HepG2 (cell line): ENCODE results near the gene MMP28. TPM values are rescaled to one million over a fixed set of nuclear protein-coding genes. Genes with fewer than 3 reads are reported as not detected.

ENCODE experiments used
- EED ChIP-seq: sonication (generic); formaldehyde crosslinking; IDR thresholded peaks from 2 replicates; pipeline ENCODE4 v1.5.0; 2020; ENCODE audit warnings: mild to moderate bottlenecking, missing genetic modification reagents
- EP300 ChIP-seq, 3 experiments: sonication (generic) in 1 of 3; formaldehyde crosslinking in 1 of 3; IDR thresholded peaks; 2 replicates each; pipeline versions ENCODE4 v1.5.1 to v1.6.1; 2011 to 2020; ENCODE audit warnings: low read depth in 2 of 3, low read length in 2 of 3, borderline replicate concordance in 1 of 3, improper control_type of control experiment in 1 of 3, mild to moderate bottlenecking in 1 of 3, missing genetic modification reagents in 1 of 3, moderate library complexity in 1 of 3
- HMG20B ChIP-seq: conservative IDR thresholded peaks from 2 replicates; pipeline ENCODE4 v1.6.1; 2016; ENCODE audit warnings: missing genetic modification reagents, missing compliant biosample characterization
- MED8 ChIP-seq: sonication (generic); formaldehyde crosslinking; IDR thresholded peaks from 2 replicates; pipeline ENCODE4 v1.8.1; 2023; ENCODE audit warnings: mild to moderate bottlenecking, missing genetic modification reagents; ENCODE audit not compliant: insufficient replicate concordance
- NBN ChIP-seq: fragments of 450-650 bp; conservative IDR thresholded peaks from 2 replicates; pipeline ENCODE4 v1.6.1; 2017
- NFKB2 ChIP-seq: sonication (generic); formaldehyde crosslinking; IDR thresholded peaks from 2 replicates; pipeline ENCODE4 v1.4.0; 2020; ENCODE audit warnings: missing genetic modification reagents, borderline replicate concordance
- PREB ChIP-seq: sonication (generic); formaldehyde crosslinking; IDR thresholded peaks from 2 replicates; pipeline ENCODE4 v1.4.0; 2020; ENCODE audit warnings: missing genetic modification reagents
- RAD21 ChIP-seq: fragments of 450-650 bp; formaldehyde crosslinking; IDR thresholded peaks from 2 replicates; pipeline ENCODE4 v1.5.0; 2020; ENCODE audit warnings: mild to moderate bottlenecking
- SOX6 ChIP-seq, 2 experiments: fragments of 450-650 bp in 1 of 2; sonication (generic) in 1 of 2; formaldehyde crosslinking in 1 of 2; IDR thresholded peaks; 2 replicates each; pipeline versions ENCODE4 v1.4.0 to v1.6.1; 2017 to 2020; ENCODE audit warnings: antibody characterized with exemption in 1 of 2, mild to moderate bottlenecking in 1 of 2, missing genetic modification reagents in 1 of 2
- SRSF4 ChIP-seq: fragments of 200-400 bp; formaldehyde crosslinking; IDR thresholded peaks from one replicate; pipeline ENCODE4 v1.6.1; 2018; ENCODE audit warnings: mild to moderate bottlenecking, low read depth, low read length, moderate library complexity; ENCODE audit not compliant: poor library complexity, severe bottlenecking
- THAP11 ChIP-seq: IDR thresholded peaks from 2 replicates; pipeline ENCODE4 v1.6.1; 2016; ENCODE audit warnings: missing biosample characterization, missing genetic modification reagents
- U2AF1 ChIP-seq: fragments of 200-400 bp; formaldehyde crosslinking; optimal IDR thresholded peaks from 2 replicates; pipeline ENCODE3; 2017; ENCODE audit warnings: mild to moderate bottlenecking, low read depth, low read length
- ZBTB39 ChIP-seq: sonication (generic); formaldehyde crosslinking; IDR thresholded peaks from 2 replicates; pipeline ENCODE4 v1.5.0; 2020; ENCODE audit warnings: missing genetic modification reagents
- ZNF205 ChIP-seq: IDR thresholded peaks from 2 replicates; pipeline ENCODE4 v1.6.1; 2018; ENCODE audit warnings: missing biosample characterization, missing genetic modification reagents
- ZNF333 ChIP-seq: sonication (generic); formaldehyde crosslinking; IDR thresholded peaks from 2 replicates; pipeline ENCODE4 v1.4.0; 2020; ENCODE audit warnings: mild to moderate bottlenecking, missing genetic modification reagents, borderline replicate concordance
- ZNF362 ChIP-seq: sonication (generic); formaldehyde crosslinking; IDR thresholded peaks from 2 replicates; pipeline ENCODE4 v1.4.0; 2020; ENCODE audit warnings: missing genetic modification reagents, mild to moderate bottlenecking, borderline replicate concordance
- ZNF646 ChIP-seq: sonication (generic); formaldehyde crosslinking; IDR thresholded peaks from 2 replicates; pipeline ENCODE4 v1.9.0; 2021; ENCODE audit warnings: mild to moderate bottlenecking, missing genetic modification reagents
- ZNF660 ChIP-seq: sonication (generic); formaldehyde crosslinking; IDR thresholded peaks from 2 replicates; pipeline ENCODE4 v1.5.1; 2020; ENCODE audit warnings: mild to moderate bottlenecking, low read depth, missing genetic modification reagents, borderline replicate concordance
- polyA plus RNA-seq, 8 experiments: library from polyadenylated mRNA; depleted of rRNA in 3 of 8; stranded (reverse) in 7 of 8; unstranded in 1 of 8; fragments of >200 nt; fragmentation: Illumina TruSeq in 4 of 8; extraction: Trizol in 4 of 8; gene quantifications; 2 replicates each; pipeline versions ENCODE4 v1.2.1 to v1.2.3, GENCODE V29; 2011 to 2016; ENCODE audit warnings: low read depth in 4 of 8, missing spikeins in 1 of 8, mixed read lengths in 1 of 8; ENCODE audit not compliant: insufficient read depth in 1 of 8
- total RNA-seq, 5 experiments: library from RNA; depleted of rRNA; stranded (reverse); fragments of >200 nt; fragmentation: Illumina TruSeq; extraction: Trizol; gene quantifications; 2 replicates each; pipeline ENCODE4 v1.2.3, GENCODE V29; 2016; ENCODE audit warnings: low read depth in 1 of 5

Gene MMP28
- total and polyA plus RNA-seq, 2 of the 13 experiments (the other 11 are each of a cell fraction or from before 2014, with no cell fraction given), result not detected

- TF ChIP-seq EED (CRISPR knock-in tag), result no peak
- TF ChIP-seq U2AF1, result no peak
- TF ChIP-seq ZNF205 (CRISPR knock-in tag), result peak; percentile 41; the same call in 1 of the 2 replicates
- no peak for TF ChIP-seq ZNF333 (CRISPR knock-in tag)
- TF ChIP-seq ZBTB39 (CRISPR knock-in tag), result no peak
- TF ChIP-seq PREB (CRISPR knock-in tag), result no peak
- TF ChIP-seq ZNF362, result peak; percentile 91
- TF ChIP-seq NBN, result no peak
- 0 out of 2 replicates have a peak, but pooled peaks have one; percentile 18 for TF ChIP-seq HMG20B
- TF ChIP-seq MED8 (CRISPR knock-in tag), result no peak
- no peak for TF ChIP-seq EP300 (IDR thresholded peaks at IDR 0.05; ENCODE audit: low read depth in 2 of 2, low read length in 2 of 2)
- TF ChIP-seq EP300 (CRISPR knock-in tag; IDR thresholded peaks at IDR 0.05; ENCODE audit: borderline replicate concordance), result no peak
- peak; percentile 79 for TF ChIP-seq RAD21
- TF ChIP-seq NFKB2, result no peak
- TF ChIP-seq THAP11 (CRISPR knock-in tag), result 0 out of 2 replicates have a peak, but pooled peaks have one; percentile 11
- TF ChIP-seq ZNF660 (CRISPR knock-in tag), result no peak
- TF ChIP-seq SRSF4, result no peak
- no peak for TF ChIP-seq ZNF646 (CRISPR knock-in tag)
- TF ChIP-seq SOX6 (IDR thresholded peaks at IDR 0.05), result no peak
- TF ChIP-seq SOX6 (CRISPR knock-in tag; IDR thresholded peaks at IDR 0.05), result peak; percentile 44; the same call in 1 of the 2 replicates
These were observed 9.3 kb upstream of the MMP28 start (continued) for GRCh38 chr17:35804658-35805192.
